Smooth muscle cell (in vitro differentiated cells): ENCODE data around the gene DISC1. TPM values are rescaled to one million over a fixed set of nuclear protein-coding genes. Genes with fewer than 3 reads are reported as not detected.

Experiments
- DNase-seq: peaks from one replicate; lab custom pipeline; 2025; ENCODE audit not compliant: unreplicated experiment; lab: John Stamatoyannopoulos, UW
- H2AFZ ChIP-seq: fragments of 200-600 bp; sonication (generic); 2 replicates; pipeline ENCODE4 v1.6.0; 2016; ENCODE audit warnings: antibody characterized with exemption, low read depth, mild to moderate bottlenecking
- H3F3A ChIP-seq: fragments of 200-600 bp; sonication (generic); 2 replicates; pipeline ENCODE4 v1.6.0; 2017; ENCODE audit warnings: antibody characterized with exemption, low read depth
- H3K27ac ChIP-seq: fragments of 200-600 bp; sonication (generic); 2 replicates; pipeline ENCODE4 v1.5.1; 2016; ENCODE audit warnings: low read depth, mild to moderate bottlenecking
- H3K27me3 ChIP-seq: fragments of 200-600 bp; sonication (generic); 2 replicates; pipeline ENCODE4 v1.6.1; 2016; ENCODE audit warnings: low read depth, mild to moderate bottlenecking
- H3K36me3 ChIP-seq: fragments of 200-600 bp; sonication (generic); 2 replicates; pipeline ENCODE4 v1.5.1; 2016; ENCODE audit warnings: low read depth
- H3K4me1 ChIP-seq: fragments of 200-600 bp; sonication (generic); 2 replicates; pipeline ENCODE4 v1.5.1; 2016; ENCODE audit warnings: low read depth
- H3K4me2 ChIP-seq: fragments of 200-600 bp; sonication (generic); 2 replicates; pipeline ENCODE4 v1.6.0; 2016; ENCODE audit warnings: mild to moderate bottlenecking
- H3K4me3 ChIP-seq: fragments of 200-600 bp; sonication (generic); 2 replicates; pipeline ENCODE4 v1.5.1; 2016; ENCODE audit warnings: mild to moderate bottlenecking
- H3K79me2 ChIP-seq: fragments of 200-600 bp; sonication (generic); 2 replicates; pipeline ENCODE4 v1.6.0; 2016; ENCODE audit warnings: low read depth, mild to moderate bottlenecking
- H3K9ac ChIP-seq: fragments of 200-600 bp; sonication (generic); 2 replicates; pipeline ENCODE4 v1.6.0; 2016; ENCODE audit warnings: low read depth
- H3K9me3 ChIP-seq: fragments of 200-600 bp; sonication (generic); replicated peaks from 2 replicates; pipeline ENCODE4 v1.5.1; 2016; ENCODE audit warnings: low read depth
- H4K20me1 ChIP-seq: fragments of 200-600 bp; sonication (generic); 2 replicates; pipeline ENCODE4 v1.6.0; 2016; ENCODE audit warnings: low read depth
- WGBS: methylation state at CpG from one replicate; pipeline ENCODE4 v1.1.7; 2016; ENCODE audit warnings: low lambda C conversion rate; 5-methylcytosine and 5-hydroxymethylcytosine counted together
- polyA plus RNA-seq: library from polyadenylated mRNA; unstranded; fragments of >200 nt; fragmentation: Nextera tagmentation; extraction: Ambion mirVana; gene quantifications from 2 replicates; pipeline ENCODE4 v1.2.1, GENCODE V29; 2016
- total RNA-seq: library from RNA; depleted of rRNA; stranded (reverse); fragments of >200 nt; gene quantifications from 2 replicates; pipeline ENCODE4 v1.2.3, GENCODE V29; 2014
- TF ChIP-seq, protein P1 (sequence below): fragments of 200-600 bp; sonication (generic); IDR thresholded peaks from 2 replicates; pipeline ENCODE4 v1.5.1; 2017; ENCODE audit warnings: borderline replicate concordance, mild to moderate bottlenecking, antibody characterized with exemption; ENCODE audit not compliant: insufficient read depth, poor library complexity, severe bottlenecking

DISC1 gene
- total and polyA plus RNA-seq, 2 experiments from 2014 or later = 0.89 to 4.3 TPM

DNA sequence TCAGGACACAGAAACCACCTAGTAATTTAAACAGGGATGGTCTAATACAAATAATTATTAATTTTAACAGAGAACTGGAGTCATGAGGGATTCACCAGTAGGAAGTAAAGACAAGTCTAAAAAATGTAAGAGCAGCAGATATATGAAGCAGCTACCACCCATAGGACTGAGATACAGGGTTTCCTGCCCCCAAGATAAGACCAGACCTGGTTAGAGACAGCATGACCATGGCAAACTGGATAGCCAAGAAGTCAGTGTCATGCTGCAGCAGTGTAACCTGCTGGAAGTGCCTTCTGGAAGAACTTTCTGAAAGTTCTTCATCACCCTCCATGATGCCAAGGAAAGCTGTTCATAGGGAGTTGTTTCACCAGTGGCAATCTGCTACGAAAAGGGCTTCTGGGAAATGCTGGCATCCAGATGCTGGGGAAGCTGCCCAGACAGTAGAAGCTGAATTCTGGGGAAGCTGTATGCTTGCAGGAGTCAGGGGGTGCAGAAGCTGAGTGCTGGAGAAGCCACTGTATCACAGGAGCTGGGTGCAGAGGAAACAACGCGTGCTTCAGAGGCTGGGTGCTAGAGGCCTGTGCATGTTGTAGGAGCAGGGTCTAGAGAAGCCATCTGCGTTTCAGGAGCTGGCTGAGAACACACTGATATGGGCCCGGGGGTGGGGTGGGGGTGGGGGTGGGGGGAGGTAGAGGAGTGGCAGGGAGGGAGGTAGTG is 356.4 kb downstream of the DISC1 start:
- no peaks in the 10 kb centered on the region for H3K36me3 ChIP-seq
- no peak for DNase-seq
- H3K27me3 ChIP-seq = no peaks in the 10 kb centered on the region
- H3F3A ChIP-seq = no peaks in the 10 kb centered on the region
- no peak overlapping the region for H3K27ac ChIP-seq
- no peaks in the 10 kb centered on the region for H3K9me3 ChIP-seq
- H3K79me2 ChIP-seq = no peaks in the 10 kb centered on the region
- TF ChIP-seq, protein P1, sequence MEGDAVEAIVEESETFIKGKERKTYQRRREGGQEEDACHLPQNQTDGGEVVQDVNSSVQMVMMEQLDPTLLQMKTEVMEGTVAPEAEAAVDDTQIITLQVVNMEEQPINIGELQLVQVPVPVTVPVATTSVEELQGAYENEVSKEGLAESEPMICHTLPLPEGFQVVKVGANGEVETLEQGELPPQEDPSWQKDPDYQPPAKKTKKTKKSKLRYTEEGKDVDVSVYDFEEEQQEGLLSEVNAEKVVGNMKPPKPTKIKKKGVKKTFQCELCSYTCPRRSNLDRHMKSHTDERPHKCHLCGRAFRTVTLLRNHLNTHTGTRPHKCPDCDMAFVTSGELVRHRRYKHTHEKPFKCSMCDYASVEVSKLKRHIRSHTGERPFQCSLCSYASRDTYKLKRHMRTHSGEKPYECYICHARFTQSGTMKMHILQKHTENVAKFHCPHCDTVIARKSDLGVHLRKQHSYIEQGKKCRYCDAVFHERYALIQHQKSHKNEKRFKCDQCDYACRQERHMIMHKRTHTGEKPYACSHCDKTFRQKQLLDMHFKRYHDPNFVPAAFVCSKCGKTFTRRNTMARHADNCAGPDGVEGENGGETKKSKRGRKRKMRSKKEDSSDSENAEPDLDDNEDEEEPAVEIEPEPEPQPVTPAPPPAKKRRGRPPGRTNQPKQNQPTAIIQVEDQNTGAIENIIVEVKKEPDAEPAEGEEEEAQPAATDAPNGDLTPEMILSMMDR = no peak
- no peak overlapping the region for H3K9ac ChIP-seq
- no peaks in the 10 kb centered on the region for H4K20me1 ChIP-seq
- H3K4me3 ChIP-seq = no peak overlapping the region
- peaks cover 11% of the 10 kb centered on the region for H3K4me1 ChIP-seq
- no peak overlapping the region for H2AFZ ChIP-seq
- no peak overlapping the region for H3K4me2 ChIP-seq
- WGBS = 88% methylated on average over 5 of the region's 5 CpGs

DNA sequence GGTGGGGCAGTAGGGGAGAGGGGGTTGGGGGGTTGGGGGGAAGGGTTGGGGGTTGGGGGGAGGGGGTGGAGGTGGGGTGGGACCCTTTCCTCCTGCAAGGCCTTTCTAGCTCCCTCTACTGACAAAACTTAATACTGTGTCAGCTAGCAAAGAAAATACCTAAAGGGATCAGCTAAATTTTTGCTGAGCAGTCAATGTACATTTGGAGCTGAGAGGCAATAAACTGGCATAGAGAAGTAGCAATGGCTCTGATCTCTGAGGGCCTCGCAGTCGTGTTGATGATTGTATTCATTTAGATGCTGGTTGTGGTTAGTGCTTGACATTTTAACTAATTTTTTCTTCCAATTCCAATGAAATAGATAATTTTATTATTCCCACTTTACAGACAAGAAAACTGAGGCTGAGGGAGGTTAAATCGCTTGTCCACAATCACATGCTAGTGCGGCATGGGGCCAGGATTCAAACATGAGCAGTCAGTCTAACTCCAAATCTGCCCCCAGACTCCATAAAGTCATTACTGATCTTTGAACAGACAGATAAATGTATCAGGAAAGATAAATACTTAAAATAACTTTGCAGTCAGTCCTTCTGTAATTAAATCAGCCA is 357.1 kb downstream of the DISC1 start:
- no peaks in the 10 kb centered on the region for H3K36me3 ChIP-seq
- TF ChIP-seq, protein P1 = no peak
- DNase-seq = no peak
- no peaks in the 10 kb centered on the region for H3K27me3 ChIP-seq
- no peak overlapping the region for H3K4me2 ChIP-seq
- no peak overlapping the region for H3K27ac ChIP-seq
- no peaks in the 10 kb centered on the region for H4K20me1 ChIP-seq
- H3K4me1 ChIP-seq = peaks cover 11% of the 10 kb centered on the region
- no peaks in the 10 kb centered on the region for H3K79me2 ChIP-seq
- no peak overlapping the region for H3K4me3 ChIP-seq
- H3F3A ChIP-seq = no peaks in the 10 kb centered on the region
- no peak overlapping the region for H3K9ac ChIP-seq
- no peaks in the 10 kb centered on the region for H3K9me3 ChIP-seq
- 76% methylated on average over 4 of the region's 4 CpGs for WGBS
- no peak overlapping the region for H2AFZ ChIP-seq

DNA sequence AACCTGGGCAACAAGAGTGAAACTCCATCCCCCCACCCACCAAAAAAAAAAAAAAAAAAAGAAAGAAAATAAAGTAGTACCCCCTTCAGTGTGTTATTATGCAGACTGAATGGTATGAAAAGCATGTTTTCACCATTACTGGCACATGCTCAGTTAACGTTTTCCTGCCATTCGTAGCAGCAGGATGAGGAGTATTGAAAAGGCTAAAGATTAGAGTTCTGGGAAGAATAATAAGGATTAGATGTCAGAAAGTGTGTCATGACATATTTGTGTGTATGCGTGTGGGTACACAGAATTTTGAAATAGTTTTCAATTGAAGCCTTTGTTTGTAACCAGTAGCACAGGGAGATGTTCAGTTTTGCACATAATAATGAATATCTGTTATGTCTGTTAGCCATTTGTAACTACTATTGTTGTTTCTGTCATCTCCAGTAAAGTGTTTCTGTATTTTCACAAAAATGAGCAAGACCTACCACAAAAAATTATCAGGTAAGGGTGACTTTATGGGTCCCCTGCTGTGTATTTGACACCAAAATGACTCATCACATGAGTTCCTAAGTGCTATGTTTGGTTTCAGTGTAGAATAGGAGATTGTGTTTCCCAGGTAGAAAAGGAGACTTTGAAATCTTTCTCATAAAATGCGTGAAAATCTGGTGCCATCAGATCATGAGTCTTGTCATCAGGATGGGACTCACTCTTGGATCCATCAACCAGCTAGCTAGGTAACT is 358.9 kb downstream of the DISC1 start:
- no peaks in the 10 kb centered on the region for H3K79me2 ChIP-seq
- TF ChIP-seq, protein P1 = no peak
- no peak for DNase-seq
- H3K4me2 ChIP-seq = no peak overlapping the region
- no peaks in the 10 kb centered on the region for H3K27me3 ChIP-seq
- H3K4me1 ChIP-seq = peaks cover 11% of the 10 kb centered on the region
- 83% methylated on average over 4 of the region's 4 CpGs for WGBS
- no peak overlapping the region for H3K4me3 ChIP-seq
- H3F3A ChIP-seq = no peaks in the 10 kb centered on the region
- H3K9me3 ChIP-seq = no peaks in the 10 kb centered on the region
- H4K20me1 ChIP-seq = no peaks in the 10 kb centered on the region
- no peak overlapping the region for H2AFZ ChIP-seq
- H3K36me3 ChIP-seq = no peaks in the 10 kb centered on the region
- H3K27ac ChIP-seq = no peak overlapping the region
- no peak overlapping the region for H3K9ac ChIP-seq
